ENCODE results near the gene HYAL3.

HYAL3 gene

GRCh38 chr3:50319894-50320625 lies 20.9 kb upstream of the HYAL3 start:
- in situ Hi-C loops (cut with MboI; ENCODE audit: low pct_unique_long_range_greater_than_20kb, low sequenced_read_pairs, unreplicated experiment): no loop called here
- no peak for TF ChIP-seq CTCF (IDR thresholded peaks at IDR 0.05; ENCODE audit: extremely low read depth, insufficient read depth, missing control alignments)
- no peak for DNase-seq (ENCODE audit: low spot score)

GRCh38 chr3:50319181-50319893 lies 20.1 kb upstream of the HYAL3 start:
- TF ChIP-seq CTCF (IDR thresholded peaks at IDR 0.05; ENCODE audit: extremely low read depth, insufficient read depth, missing control alignments): no peak
- DNase-seq (ENCODE audit: low spot score): no peak
- in situ Hi-C loops (cut with MboI; ENCODE audit: low pct_unique_long_range_greater_than_20kb, low sequenced_read_pairs, unreplicated experiment): no loop called here

GRCh38 chr3:50318615-50319014 lies 19.4 kb upstream of the HYAL3 start:
- DNase-seq (ENCODE audit: low spot score): no peak
- no peak for TF ChIP-seq CTCF (IDR thresholded peaks at IDR 0.05; ENCODE audit: extremely low read depth, insufficient read depth, missing control alignments)
- in situ Hi-C loops (cut with MboI; ENCODE audit: low pct_unique_long_range_greater_than_20kb, low sequenced_read_pairs, unreplicated experiment): no loop called here

- TF ChIP-seq CTCF (IDR thresholded peaks at IDR 0.05; ENCODE audit: extremely low read depth, insufficient read depth, missing control alignments): no peak
- in situ Hi-C loops (cut with MboI; ENCODE audit: low pct_unique_long_range_greater_than_20kb, low sequenced_read_pairs, unreplicated experiment): no loop called here
Measured at GRCh38 chr3:50318163-50318562, 19.0 kb upstream of the HYAL3 start.

GRCh38 chr3:50317300-50317699 lies 18.1 kb upstream of the HYAL3 start:
- no peak for TF ChIP-seq CTCF (IDR thresholded peaks at IDR 0.05; ENCODE audit: extremely low read depth, insufficient read depth, missing control alignments)
- in situ Hi-C loops (cut with MboI; ENCODE audit: low pct_unique_long_range_greater_than_20kb, low sequenced_read_pairs, unreplicated experiment): no loop called here
- no peak for DNase-seq (ENCODE audit: low spot score)

More at GRCh38 chr3:50318163-50318562, 19.0 kb upstream of the HYAL3 start:
- no peak for DNase-seq (ENCODE audit: low spot score)

- TF ChIP-seq CTCF (IDR thresholded peaks at IDR 0.05; ENCODE audit: extremely low read depth, insufficient read depth, missing control alignments): no peak
- in situ Hi-C loops (cut with MboI; ENCODE audit: low pct_unique_long_range_greater_than_20kb, low sequenced_read_pairs, unreplicated experiment): no loop called here
- DNase-seq (ENCODE audit: low spot score): no peak
Measured at GRCh38 chr3:50316657-50317242, 17.5 kb upstream of the HYAL3 start.

Measured in GM13977 (cell line).